HCT116 (cell line): ENCODE results near the gene TANC1. TPM values are rescaled to one million over a fixed set of nuclear protein-coding genes. Genes with fewer than 3 reads are reported as not detected.

Source experiments
- ATAC-seq: fragments of 200-7000 bp; cut with Tn5 transposase; 2 replicates; pipeline ENCODE4 v1.9.1; 2020; ENCODE audit warnings: mild to moderate bottlenecking, moderate library complexity
- BruUV-seq: library from RNA; stranded (reverse); fragments of 400-500 nt; replicated peaks from 2 replicates; lab custom pipeline; 2021; lab: Mats Ljungman, UMichigan
- CTCF ChIA-PET: fragments of 300-600 bp; sonication (Branson Sonifier 250); formaldehyde crosslinking; loops from one replicate; lab custom pipeline; 2021; ENCODE audit warnings: antibody characterized with exemption; lab: Charles Lee
- POLR2A ChIA-PET: fragments of 300-600, 350-600 bp; sonication (Branson Sonifier 250); formaldehyde crosslinking; loops from one replicate; lab custom pipeline; 2021; ENCODE audit warnings: antibody characterized with exemption; lab: Charles Lee
- RAD21 ChIA-PET, 2 experiments: fragments of 300-600 bp; sonication (Branson Sonifier 250); formaldehyde crosslinking; loops; one replicate each; lab custom pipeline; 2023; ENCODE audit warnings: low total read pairs in 2 of 2; ENCODE audit not compliant: uncharacterized antibody in 2 of 2, unreplicated experiment in 2 of 2, low non-redundant PET in 1 of 2; lab: Charles Lee
- DNase-seq: peaks from one replicate; pipeline ENCODE4 v3.0.0-alpha.2; 2010; ENCODE audit warnings: low read depth, low spot score
- H2AFZ ChIP-seq: fragments of 200-600 bp; shearing (Covaris generic), sonication (generic); 2 replicates; pipeline ENCODE4 v1.6.1; 2017; ENCODE audit warnings: low read depth, mixed run types, mixed read lengths, antibody characterized with exemption, low read length; ENCODE audit not compliant: poor library complexity, severe bottlenecking
- H3K27ac ChIP-seq: 2 replicates; pipeline ENCODE4 v1.5.1; 2012; ENCODE audit warnings: low read depth, low read length
- H3K27me3 ChIP-seq: fragments of 200-600 bp; sonication (generic); 2 replicates; pipeline ENCODE4 v1.6.1; 2016; ENCODE audit warnings: mixed run types, low read length, mixed read lengths; ENCODE audit not compliant: insufficient read depth
- H3K36me3 ChIP-seq, 2 experiments: fragments of 200-500 bp in 1 of 2; fragments of 200-600 bp in 1 of 2; sonication (Bioruptor generic) in 1 of 2; sonication (generic) in 1 of 2; 2 replicates each; pipeline versions ENCODE4 v1.5.1 to v1.6.1; 2014 to 2016; ENCODE audit warnings: low read length in 2 of 2, inconsistent platforms in 1 of 2, mixed read lengths in 1 of 2, mixed run types in 1 of 2; ENCODE audit not compliant: insufficient read depth in 2 of 2, control insufficient read depth in 1 of 2
- H3K4me1 ChIP-seq, 2 experiments: fragments of 200-600 bp in 1 of 2; sonication (generic) in 1 of 2; 2 replicates each; pipeline versions ENCODE4 v1.5.1 to v1.6.1; 2012 to 2017; ENCODE audit warnings: low read length in 2 of 2, inconsistent platforms in 1 of 2, mild to moderate bottlenecking in 1 of 2, mixed read lengths in 1 of 2, mixed run types in 1 of 2, moderate library complexity in 1 of 2; ENCODE audit not compliant: insufficient read depth in 2 of 2, control insufficient read depth in 1 of 2
- H3K4me2 ChIP-seq: fragments of 200-600 bp; sonication (generic); 2 replicates; pipeline ENCODE4 v1.6.1; 2017; ENCODE audit warnings: mixed run types, low read length, mixed read lengths
- H3K4me3 ChIP-seq, 2 experiments: fragments of 200-600 bp in 1 of 2; sonication (generic) in 1 of 2; replicated peaks in 1 of 2; 2 replicates each; pipeline ENCODE4 v1.5.1; 2011 to 2016; ENCODE audit warnings: low read length in 2 of 2, control low read depth in 1 of 2, low read depth in 1 of 2, mild to moderate bottlenecking in 1 of 2, mixed read lengths in 1 of 2, mixed run types in 1 of 2
- H3K79me2 ChIP-seq: fragments of 200-600 bp; sonication (generic); 2 replicates; pipeline ENCODE4 v1.6.1; 2017; ENCODE audit warnings: mild to moderate bottlenecking, mixed run types, low read length, moderate library complexity, mixed read lengths; ENCODE audit not compliant: insufficient read depth
- H3K9ac ChIP-seq: fragments of 200-600 bp; sonication (generic); 2 replicates; pipeline ENCODE4 v1.6.1; 2016; ENCODE audit warnings: low read length, mixed read lengths
- H3K9me2 ChIP-seq: fragments of 200-600 bp; sonication (generic), shearing (Covaris generic); 2 replicates; pipeline ENCODE4 v1.6.1; 2017; ENCODE audit warnings: mixed run types, mild to moderate bottlenecking, moderate library complexity; ENCODE audit not compliant: insufficient read depth
- H3K9me3 ChIP-seq, 2 experiments: fragments of 200-500 bp in 1 of 2; fragments of 200-600 bp in 1 of 2; sonication (Bioruptor generic) in 1 of 2; sonication (generic) in 1 of 2; 2 replicates each; pipeline ENCODE4 v1.6.1; 2014 to 2017; ENCODE audit warnings: low read length in 2 of 2, mixed read lengths in 2 of 2, inconsistent platforms in 1 of 2, low read depth in 1 of 2, mild to moderate bottlenecking in 1 of 2, mixed run types in 1 of 2, moderate library complexity in 1 of 2; ENCODE audit not compliant: control insufficient read depth in 1 of 2, insufficient read depth in 1 of 2
- H4K20me1 ChIP-seq: fragments of 200-600 bp; sonication (generic), shearing (Covaris generic); 2 replicates; pipeline ENCODE4 v1.6.1; 2017; ENCODE audit warnings: mixed run types, mild to moderate bottlenecking, moderate library complexity; ENCODE audit not compliant: insufficient read depth
- CEBPB ChIP-seq: IDR thresholded peaks from 2 replicates; pipeline ENCODE4 v1.6.1; 2012; ENCODE audit warnings: low read depth
- EGR1 ChIP-seq: IDR thresholded peaks from 2 replicates; pipeline ENCODE4 v1.6.1; 2012; ENCODE audit warnings: low read depth
- EZH2 ChIP-seq: fragments of 200-600 bp; sonication (generic); IDR thresholded peaks from 2 replicates; pipeline ENCODE4 v1.6.1; 2017; ENCODE audit warnings: antibody characterized with exemption, mixed run types
- FOSL1 ChIP-seq: IDR thresholded peaks from 2 replicates; pipeline ENCODE4 v1.6.1; 2012; ENCODE audit warnings: low read depth
- JUND ChIP-seq: IDR thresholded peaks from 2 replicates; pipeline ENCODE4 v1.6.1; 2012
- POLR2AphosphoS5 ChIP-seq: IDR thresholded peaks from 2 replicates; pipeline ENCODE4 v1.6.1; 2011; ENCODE audit warnings: mild to moderate bottlenecking, low read depth, low read length, moderate library complexity
- SP1 ChIP-seq: IDR thresholded peaks from 2 replicates; pipeline ENCODE4 v1.6.1; 2012; ENCODE audit warnings: low read depth
- SRF ChIP-seq: IDR thresholded peaks from 2 replicates; pipeline ENCODE4 v1.6.1; 2012; ENCODE audit warnings: low read depth
- TCF7L2 ChIP-seq: IDR thresholded peaks from 2 replicates; pipeline ENCODE4 v1.7.0; 2011; ENCODE audit warnings: borderline replicate concordance, inconsistent platforms; ENCODE audit not compliant: insufficient read depth, insufficient read length; ENCODE audit errors: extremely low read depth
- YY1 ChIP-seq: IDR thresholded peaks from 2 replicates; pipeline ENCODE4 v1.6.1; 2011; ENCODE audit warnings: low read length, low read depth, moderate library complexity, mild to moderate bottlenecking; ENCODE audit not compliant: insufficient replicate concordance; ENCODE audit errors: extremely low read depth
- ZNF274 ChIP-seq: fragments of 200-500 bp; sonication (Bioruptor generic); IDR thresholded peaks from 2 replicates; pipeline ENCODE4 v1.6.1; 2014; ENCODE audit warnings: mild to moderate bottlenecking, low read depth, low read length, inconsistent platforms
- intact Hi-C: fragments of 100-400 bp; cut with micrococcal nuclease; formaldehyde crosslinking; loops from 2 replicates; pipeline ENCODE4 v1.10.0; 2022
- total RNA-seq: library from RNA; stranded (reverse); gene quantifications from one replicate; pipeline ENCODE4 v1.2.1, GENCODE V29; 2021; ENCODE audit not compliant: unreplicated experiment
- TF ChIP-seq, protein P1 (sequence below): IDR thresholded peaks from 2 replicates; pipeline ENCODE4 v1.6.1; 2012; ENCODE audit warnings: low read depth
- TF ChIP-seq, protein P2 (sequence below): IDR thresholded peaks from 2 replicates; pipeline ENCODE4 v1.6.1; 2011; ENCODE audit warnings: mild to moderate bottlenecking, low read length, moderate library complexity; ENCODE audit not compliant: insufficient replicate concordance; ENCODE audit errors: extremely low read depth
- TF ChIP-seq, protein P3 (sequence below), 3 experiments: fragments of 200-600 bp in 1 of 3; sonication (generic) in 1 of 3; IDR thresholded peaks in 2 of 3; conservative IDR thresholded peaks in 1 of 3; 2 replicates each; pipeline ENCODE4 v1.5.1; 2012 to 2017; ENCODE audit warnings: low read depth in 2 of 3, low read length in 2 of 3, antibody characterized with exemption in 1 of 3, borderline replicate concordance in 1 of 3, control low read depth in 1 of 3, mild to moderate bottlenecking in 1 of 3, mixed read lengths in 1 of 3, mixed run types in 1 of 3, moderate library complexity in 1 of 3; ENCODE audit not compliant: insufficient read depth in 1 of 3
- TF ChIP-seq, protein P4 (sequence below): IDR thresholded peaks from 2 replicates; pipeline ENCODE4 v1.6.1; 2012
- TF ChIP-seq, protein P5 (sequence below): IDR thresholded peaks from 2 replicates; pipeline ENCODE4 v1.6.1; 2012

Gene TANC1
- total RNA-seq, 1 experiment from 2014 or later = 15.1 TPM

DNA sequence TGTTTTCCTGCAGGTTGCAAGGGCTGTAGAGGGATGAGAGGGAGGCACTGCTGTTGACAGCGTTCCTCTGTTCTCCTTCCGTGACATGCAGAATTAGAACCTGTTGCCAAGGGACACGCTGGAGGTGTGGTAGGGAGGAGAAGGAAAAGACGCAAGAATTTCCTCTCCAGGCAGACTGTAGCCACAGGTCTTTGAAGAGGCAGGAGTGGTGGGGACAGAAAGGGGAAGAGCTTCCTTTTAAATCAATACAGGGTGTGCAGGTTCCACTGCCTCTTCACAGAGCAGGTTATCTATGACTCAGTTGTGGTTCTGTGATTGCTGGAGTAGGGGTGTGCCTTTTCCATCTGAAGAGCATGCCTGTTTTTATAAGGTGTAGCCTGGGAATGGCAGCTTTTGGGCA, 185.0 kb downstream of the TANC1 start (continued):
- TF ChIP-seq, protein P1, sequence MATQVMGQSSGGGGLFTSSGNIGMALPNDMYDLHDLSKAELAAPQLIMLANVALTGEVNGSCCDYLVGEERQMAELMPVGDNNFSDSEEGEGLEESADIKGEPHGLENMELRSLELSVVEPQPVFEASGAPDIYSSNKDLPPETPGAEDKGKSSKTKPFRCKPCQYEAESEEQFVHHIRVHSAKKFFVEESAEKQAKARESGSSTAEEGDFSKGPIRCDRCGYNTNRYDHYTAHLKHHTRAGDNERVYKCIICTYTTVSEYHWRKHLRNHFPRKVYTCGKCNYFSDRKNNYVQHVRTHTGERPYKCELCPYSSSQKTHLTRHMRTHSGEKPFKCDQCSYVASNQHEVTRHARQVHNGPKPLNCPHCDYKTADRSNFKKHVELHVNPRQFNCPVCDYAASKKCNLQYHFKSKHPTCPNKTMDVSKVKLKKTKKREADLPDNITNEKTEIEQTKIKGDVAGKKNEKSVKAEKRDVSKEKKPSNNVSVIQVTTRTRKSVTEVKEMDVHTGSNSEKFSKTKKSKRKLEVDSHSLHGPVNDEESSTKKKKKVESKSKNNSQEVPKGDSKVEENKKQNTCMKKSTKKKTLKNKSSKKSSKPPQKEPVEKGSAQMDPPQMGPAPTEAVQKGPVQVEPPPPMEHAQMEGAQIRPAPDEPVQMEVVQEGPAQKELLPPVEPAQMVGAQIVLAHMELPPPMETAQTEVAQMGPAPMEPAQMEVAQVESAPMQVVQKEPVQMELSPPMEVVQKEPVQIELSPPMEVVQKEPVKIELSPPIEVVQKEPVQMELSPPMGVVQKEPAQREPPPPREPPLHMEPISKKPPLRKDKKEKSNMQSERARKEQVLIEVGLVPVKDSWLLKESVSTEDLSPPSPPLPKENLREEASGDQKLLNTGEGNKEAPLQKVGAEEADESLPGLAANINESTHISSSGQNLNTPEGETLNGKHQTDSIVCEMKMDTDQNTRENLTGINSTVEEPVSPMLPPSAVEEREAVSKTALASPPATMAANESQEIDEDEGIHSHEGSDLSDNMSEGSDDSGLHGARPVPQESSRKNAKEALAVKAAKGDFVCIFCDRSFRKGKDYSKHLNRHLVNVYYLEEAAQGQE = no peak

DNA sequence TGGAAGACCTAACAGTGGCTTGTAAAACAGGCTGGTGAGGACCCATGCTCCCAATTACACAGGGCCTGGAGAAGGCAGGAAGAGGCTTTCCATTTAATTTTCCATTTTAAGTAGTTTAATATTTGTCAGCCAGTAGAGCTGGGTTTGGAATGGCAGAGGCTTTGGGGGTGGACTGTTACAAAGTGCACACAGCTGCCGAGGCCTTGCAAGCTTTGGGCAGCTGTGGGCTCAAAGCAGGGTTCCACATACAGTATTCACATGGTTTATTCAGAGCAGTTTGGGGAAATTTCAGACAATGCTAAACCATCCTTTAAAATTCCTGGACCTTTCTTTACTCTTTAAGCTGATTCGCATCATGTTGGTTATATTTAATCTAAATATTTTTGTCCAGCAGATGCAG, 185.5 kb downstream of the TANC1 start:
- Histone ChIP-seq H3K36me3 (no peaks in the 10 kb centered on the region), H3K79me2 (no peaks in the 10 kb centered on the region), H3K27ac (peak overlapping the region; percentile 31), H3K4me2 (peak overlapping the region; percentile 70), H3K9me3 (no peaks in the 10 kb centered on the region), H4K20me1 (no peaks in the 10 kb centered on the region), H3K4me3 (peak overlapping the region in 1 of 2 experiments; percentile 31; a peak in 2 of 4 replicates), H3K9me2 (no peaks in the 10 kb centered on the region), H3K27me3 (no peaks in the 10 kb centered on the region), H3K9ac (peak overlapping the region; percentile 2; the same call in 1 of the 2 replicates), H2AFZ (no peak overlapping the region), H3K4me1 (peaks cover 41 to 53% of the 10 kb centered on the region in 2 experiments)
- POLR2A ChIA-PET = no interaction called here
- DNase-seq (no peak), ATAC-seq (no peak)
- CTCF ChIA-PET = interaction anchor here (1.0 kb wide), 1 partner anchor 15 kb away, joined by 3 read pairs; no protein-coding TSS in a partner anchor
- TF ChIP-seq FOSL1 = no peak
- no peak for TF ChIP-seq SP1
- TF ChIP-seq JUND = no peak
- TF ChIP-seq, protein P2, sequence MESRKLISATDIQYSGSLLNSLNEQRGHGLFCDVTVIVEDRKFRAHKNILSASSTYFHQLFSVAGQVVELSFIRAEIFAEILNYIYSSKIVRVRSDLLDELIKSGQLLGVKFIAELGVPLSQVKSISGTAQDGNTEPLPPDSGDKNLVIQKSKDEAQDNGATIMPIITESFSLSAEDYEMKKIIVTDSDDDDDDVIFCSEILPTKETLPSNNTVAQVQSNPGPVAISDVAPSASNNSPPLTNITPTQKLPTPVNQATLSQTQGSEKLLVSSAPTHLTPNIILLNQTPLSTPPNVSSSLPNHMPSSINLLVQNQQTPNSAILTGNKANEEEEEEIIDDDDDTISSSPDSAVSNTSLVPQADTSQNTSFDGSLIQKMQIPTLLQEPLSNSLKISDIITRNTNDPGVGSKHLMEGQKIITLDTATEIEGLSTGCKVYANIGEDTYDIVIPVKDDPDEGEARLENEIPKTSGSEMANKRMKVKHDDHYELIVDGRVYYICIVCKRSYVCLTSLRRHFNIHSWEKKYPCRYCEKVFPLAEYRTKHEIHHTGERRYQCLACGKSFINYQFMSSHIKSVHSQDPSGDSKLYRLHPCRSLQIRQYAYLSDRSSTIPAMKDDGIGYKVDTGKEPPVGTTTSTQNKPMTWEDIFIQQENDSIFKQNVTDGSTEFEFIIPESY = no peak
- TF ChIP-seq, protein P3, sequence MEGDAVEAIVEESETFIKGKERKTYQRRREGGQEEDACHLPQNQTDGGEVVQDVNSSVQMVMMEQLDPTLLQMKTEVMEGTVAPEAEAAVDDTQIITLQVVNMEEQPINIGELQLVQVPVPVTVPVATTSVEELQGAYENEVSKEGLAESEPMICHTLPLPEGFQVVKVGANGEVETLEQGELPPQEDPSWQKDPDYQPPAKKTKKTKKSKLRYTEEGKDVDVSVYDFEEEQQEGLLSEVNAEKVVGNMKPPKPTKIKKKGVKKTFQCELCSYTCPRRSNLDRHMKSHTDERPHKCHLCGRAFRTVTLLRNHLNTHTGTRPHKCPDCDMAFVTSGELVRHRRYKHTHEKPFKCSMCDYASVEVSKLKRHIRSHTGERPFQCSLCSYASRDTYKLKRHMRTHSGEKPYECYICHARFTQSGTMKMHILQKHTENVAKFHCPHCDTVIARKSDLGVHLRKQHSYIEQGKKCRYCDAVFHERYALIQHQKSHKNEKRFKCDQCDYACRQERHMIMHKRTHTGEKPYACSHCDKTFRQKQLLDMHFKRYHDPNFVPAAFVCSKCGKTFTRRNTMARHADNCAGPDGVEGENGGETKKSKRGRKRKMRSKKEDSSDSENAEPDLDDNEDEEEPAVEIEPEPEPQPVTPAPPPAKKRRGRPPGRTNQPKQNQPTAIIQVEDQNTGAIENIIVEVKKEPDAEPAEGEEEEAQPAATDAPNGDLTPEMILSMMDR (IDR thresholded peaks at IDR 0.05 in 2 of 3, conservative IDR thresholded peaks at IDR 0.05 in 1 of 3; ENCODE audit: borderline replicate concordance in 1 of 3, insufficient read depth in 1 of 3, low read depth in 2 of 3, low read length in 2 of 3) = no peak
- no peak for TF ChIP-seq TCF7L2
- no peak for TF ChIP-seq EGR1
- no peak for TF ChIP-seq ZNF274
- TF ChIP-seq YY1 = no peak
- TF ChIP-seq POLR2AphosphoS5 = no peak
- TF ChIP-seq SRF = no peak
- no peak for TF ChIP-seq CEBPB
- TF ChIP-seq EZH2 = no peak
- TF ChIP-seq, protein P4, sequence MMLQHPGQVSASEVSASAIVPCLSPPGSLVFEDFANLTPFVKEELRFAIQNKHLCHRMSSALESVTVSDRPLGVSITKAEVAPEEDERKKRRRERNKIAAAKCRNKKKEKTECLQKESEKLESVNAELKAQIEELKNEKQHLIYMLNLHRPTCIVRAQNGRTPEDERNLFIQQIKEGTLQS = no peak
- TF ChIP-seq, protein P5, sequence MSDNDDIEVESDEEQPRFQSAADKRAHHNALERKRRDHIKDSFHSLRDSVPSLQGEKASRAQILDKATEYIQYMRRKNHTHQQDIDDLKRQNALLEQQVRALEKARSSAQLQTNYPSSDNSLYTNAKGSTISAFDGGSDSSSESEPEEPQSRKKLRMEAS = no peak
- BruUV-seq = no TSS peak
- RAD21 ChIA-PET = interaction anchor here in 1 of 2 experiments (0.5 kb wide), 1 partner anchor 96 kb away, joined by 3 read pairs; no protein-coding TSS in a partner anchor
- intact Hi-C loops = loop anchor here (10.0 kb wide), 1 partner anchor 561 kb away; the partner anchor contains the start of gene MARCHF7
